Measurements from ENCODE around the gene INHBA. TPM values are rescaled to one million over a fixed set of nuclear protein-coding genes. Genes with fewer than 3 reads are reported as not detected.

INHBA gene
- total RNA-seq, 1 experiment from 2014 or later = 55.3 TPM

DNA sequence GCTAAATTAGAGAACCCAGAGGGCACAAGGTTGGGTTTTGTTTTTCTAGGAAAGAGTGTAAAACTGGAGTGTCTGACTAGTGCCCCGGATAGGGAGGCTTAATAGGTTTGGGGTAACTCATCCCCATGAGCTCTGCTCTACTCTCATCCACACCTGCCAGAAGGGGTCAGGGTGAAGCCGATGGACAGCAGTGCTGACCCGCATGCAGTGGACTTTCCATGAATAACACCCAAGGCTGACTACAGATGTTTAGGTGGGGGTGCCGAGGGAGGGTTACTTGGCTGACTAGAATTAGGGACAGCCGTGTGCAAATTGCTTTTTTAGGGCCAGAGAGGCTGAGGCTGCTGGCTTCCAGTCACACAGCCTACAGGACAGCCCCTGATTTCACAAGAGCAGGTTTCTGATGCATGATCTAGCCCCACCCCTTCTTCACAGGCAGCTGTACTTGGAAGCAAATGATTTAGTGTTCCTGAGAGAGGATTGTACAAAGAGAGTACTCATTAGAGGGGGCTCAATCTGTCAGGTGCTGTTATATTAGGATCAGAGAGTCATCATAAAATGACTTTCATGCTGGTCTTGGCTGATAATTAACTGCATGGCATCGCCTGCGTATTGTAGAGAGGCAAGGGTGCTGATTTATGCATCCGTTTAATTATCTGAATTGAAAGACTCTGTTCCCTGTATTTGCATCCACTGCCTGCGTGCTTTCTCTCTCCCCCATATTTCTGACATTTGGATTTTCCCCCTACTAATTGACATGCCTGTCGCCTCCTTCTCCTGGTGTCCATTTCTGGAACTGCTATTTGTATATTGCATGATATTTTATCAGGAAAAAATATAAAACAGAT is 9.5 kb downstream of the INHBA start:
- intact Hi-C loops (cut with micrococcal nuclease) = no loop called here
- Histone ChIP-seq H3K9ac (ENCODE audit: low read length) (no peak overlapping the region), H3K27ac (ENCODE audit: low read length) (no peak overlapping the region), H3K79me2 (ENCODE audit: low read length) (peaks cover 97% of the 10 kb centered on the region), H3K9me3 (ENCODE audit: low read length) (no peaks in the 10 kb centered on the region), H3F3A (ENCODE audit: low read length, unreplicated experiment) (no peaks in the 10 kb centered on the region), H3K4me2 (ENCODE audit: low read length) (no peak overlapping the region), H4K20me1 (ENCODE audit: low read length) (peaks cover 23% of the 10 kb centered on the region), H3K9me2 (replicated peaks; ENCODE audit: low read length) (no peaks in the 10 kb centered on the region), H3K4me3 (ENCODE audit: low read length) (no peak overlapping the region), H3K36me3 (ENCODE audit: low read depth, low read length) (peaks cover 95% of the 10 kb centered on the region), H2AFZ (ENCODE audit: low read length) (no peak overlapping the region), H3K27me3 (ENCODE audit: low read length) (no peaks in the 10 kb centered on the region), H3K4me1 (ENCODE audit: insufficient read depth, low read length) (peaks cover 27% of the 10 kb centered on the region)
- ChIA-PET CTCF (no interaction called here), POLR2A (ENCODE audit: unreplicated experiment) (no interaction called here)
- DNase-seq = no peak
- BruUV-seq (replicated peaks) = no TSS peak
- TF ChIP-seq EZH2 (IDR thresholded peaks at IDR 0.05; ENCODE audit: low read length, unreplicated experiment) = no peak
- TF ChIP-seq EZH2phosphoT487 (IDR thresholded peaks at IDR 0.05; ENCODE audit: borderline replicate concordance, low read length) = no peak
- TF ChIP-seq, protein P1, sequence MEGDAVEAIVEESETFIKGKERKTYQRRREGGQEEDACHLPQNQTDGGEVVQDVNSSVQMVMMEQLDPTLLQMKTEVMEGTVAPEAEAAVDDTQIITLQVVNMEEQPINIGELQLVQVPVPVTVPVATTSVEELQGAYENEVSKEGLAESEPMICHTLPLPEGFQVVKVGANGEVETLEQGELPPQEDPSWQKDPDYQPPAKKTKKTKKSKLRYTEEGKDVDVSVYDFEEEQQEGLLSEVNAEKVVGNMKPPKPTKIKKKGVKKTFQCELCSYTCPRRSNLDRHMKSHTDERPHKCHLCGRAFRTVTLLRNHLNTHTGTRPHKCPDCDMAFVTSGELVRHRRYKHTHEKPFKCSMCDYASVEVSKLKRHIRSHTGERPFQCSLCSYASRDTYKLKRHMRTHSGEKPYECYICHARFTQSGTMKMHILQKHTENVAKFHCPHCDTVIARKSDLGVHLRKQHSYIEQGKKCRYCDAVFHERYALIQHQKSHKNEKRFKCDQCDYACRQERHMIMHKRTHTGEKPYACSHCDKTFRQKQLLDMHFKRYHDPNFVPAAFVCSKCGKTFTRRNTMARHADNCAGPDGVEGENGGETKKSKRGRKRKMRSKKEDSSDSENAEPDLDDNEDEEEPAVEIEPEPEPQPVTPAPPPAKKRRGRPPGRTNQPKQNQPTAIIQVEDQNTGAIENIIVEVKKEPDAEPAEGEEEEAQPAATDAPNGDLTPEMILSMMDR (conservative IDR thresholded peaks at IDR 0.05; ENCODE audit: low read depth, low read length) = peak; percentile 43
- ATAC-seq = no peak

DNA sequence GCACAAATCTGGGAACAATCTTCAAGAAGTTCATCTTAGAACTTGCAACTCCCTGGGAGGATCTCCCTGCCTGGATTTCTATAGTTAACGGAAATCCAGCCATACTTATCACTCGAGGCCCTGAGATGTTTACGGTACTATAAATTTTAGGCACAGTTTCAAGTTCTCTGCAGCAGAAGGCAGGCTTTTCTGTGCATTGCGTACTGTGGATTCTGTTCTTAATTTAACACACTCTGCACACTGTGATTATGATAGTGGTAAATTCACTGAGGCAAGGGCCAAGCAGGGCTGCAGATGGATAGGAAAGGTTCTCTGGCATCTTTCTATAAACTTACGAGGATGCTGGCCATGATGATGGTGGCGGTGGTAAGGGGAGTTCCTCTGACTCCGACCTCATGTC is 10.6 kb downstream of the INHBA start:
- Histone ChIP-seq H3K4me1 (ENCODE audit: insufficient read depth, low read length) (peaks cover 36% of the 10 kb centered on the region), H4K20me1 (ENCODE audit: low read length) (peaks cover 12% of the 10 kb centered on the region; the same call in 1 of the 2 replicates), H3K4me2 (ENCODE audit: low read length) (no peak overlapping the region), H3K79me2 (ENCODE audit: low read length) (peaks cover 85% of the 10 kb centered on the region), H2AFZ (ENCODE audit: low read length) (no peak overlapping the region), H3K9ac (ENCODE audit: low read length) (no peak overlapping the region), H3K36me3 (ENCODE audit: low read depth, low read length) (peaks cover 90% of the 10 kb centered on the region), H3K27ac (ENCODE audit: low read length) (0 out of 2 replicates have a peak overlapping the region, but pooled peaks have one; percentile 3), H3K9me2 (replicated peaks; ENCODE audit: low read length) (no peaks in the 10 kb centered on the region), H3K9me3 (ENCODE audit: low read length) (no peaks in the 10 kb centered on the region), H3F3A (ENCODE audit: low read length, unreplicated experiment) (no peaks in the 10 kb centered on the region), H3K4me3 (ENCODE audit: low read length) (no peak overlapping the region), H3K27me3 (ENCODE audit: low read length) (no peaks in the 10 kb centered on the region)
- no peak for ATAC-seq
- ChIA-PET CTCF (no interaction called here), POLR2A (ENCODE audit: unreplicated experiment) (no interaction called here)
- TF ChIP-seq EZH2 (IDR thresholded peaks at IDR 0.05; ENCODE audit: low read length, unreplicated experiment) (no peak), EZH2phosphoT487 (IDR thresholded peaks at IDR 0.05; ENCODE audit: borderline replicate concordance, low read length) (no peak)
- TF ChIP-seq, protein P1 (conservative IDR thresholded peaks at IDR 0.05; ENCODE audit: low read depth, low read length) = no peak
- BruUV-seq (replicated peaks) = no TSS peak
- intact Hi-C loops (cut with micrococcal nuclease) = no loop called here
- no peak for DNase-seq
